NB4 (cell line): ENCODE measurements around the gene SLC22A31.

Experiments used
- CTCF ChIP-seq: IDR thresholded peaks from one replicate; pipeline ENCODE4 v1.5.1; 2012; ENCODE audit warnings: low read depth, low read length
- MAX ChIP-seq: IDR thresholded peaks from 2 replicates; pipeline ENCODE4 v1.6.1; 2011; ENCODE audit warnings: low read depth, low read length
- POLR2A ChIP-seq: IDR thresholded peaks from 2 replicates; pipeline ENCODE4 v1.6.1; 2011; ENCODE audit warnings: mild to moderate bottlenecking; ENCODE audit not compliant: insufficient read length; ENCODE audit errors: extremely low read depth

DNA sequence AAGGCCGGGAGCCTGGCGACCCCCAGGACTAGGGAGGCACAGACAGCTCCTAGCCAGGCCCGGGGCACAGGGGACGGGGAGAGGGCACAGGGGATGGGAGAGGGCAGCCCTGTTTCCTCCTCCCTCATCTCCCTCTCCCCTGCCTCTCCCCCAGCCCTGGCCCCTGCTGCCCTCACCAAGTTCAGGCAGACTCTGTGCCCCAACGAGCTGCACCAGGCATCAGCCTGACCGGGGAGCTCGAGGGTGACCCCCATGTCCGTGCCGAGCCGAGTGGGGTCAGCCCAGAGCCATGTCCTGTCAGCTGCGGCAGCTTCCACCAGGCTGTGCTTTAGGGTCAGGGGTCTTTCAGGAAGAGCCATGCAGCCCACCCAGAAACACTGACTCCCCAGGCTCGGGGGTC lies 22.8 kb downstream of the SLC22A31 start:
- no peak for TF ChIP-seq CTCF
- no peak for TF ChIP-seq POLR2A
- TF ChIP-seq MAX, result no peak
